Cardiac fibroblast (primary cell): ENCODE data around the gene FAM124B.

ENCODE experiments used
- DNase-seq, 2 donors: peaks; one replicate each; pipeline versions ENCODE4 v3.0.0 to v3.0.0-alpha.2; 2010; ENCODE audit warnings: low read depth in 2 of 2
- H3K4me3 ChIP-seq, 2 donors: replicated peaks in 1 of 2; 1 replicate in 1 of 2; 2 replicates in 1 of 2; pipeline ENCODE4 v1.5.1; 2011; ENCODE audit warnings: low read depth in 2 of 2, low read length in 2 of 2, mild to moderate bottlenecking in 2 of 2, moderate library complexity in 1 of 2
- CTCF ChIP-seq: IDR thresholded peaks from one replicate; pipeline ENCODE4 v1.5.1; 2011; ENCODE audit warnings: low read depth, mild to moderate bottlenecking, low read length, inconsistent platforms

The FAM124B gene

GRCh38 chr2:224345492-224345891 lies 56.4 kb downstream of the FAM124B start:
- no peak overlapping the region for H3K4me3 ChIP-seq
- no peak for DNase-seq
- TF ChIP-seq CTCF: no peak

- H3K4me3 ChIP-seq: no peak overlapping the region
- no peak for TF ChIP-seq CTCF
- DNase-seq: no peak
These were observed 58.7 kb downstream of the FAM124B start for GRCh38 chr2:224343226-224343625.

- DNase-seq: no peak
- no peak overlapping the region for H3K4me3 ChIP-seq
- no peak for TF ChIP-seq CTCF
These were observed 65.9 kb downstream of the FAM124B start for GRCh38 chr2:224335991-224336390.

- no peak for TF ChIP-seq CTCF
- no peak overlapping the region for H3K4me3 ChIP-seq
- no peak for DNase-seq
These were observed 67.2 kb downstream of the FAM124B start for GRCh38 chr2:224334726-224335125.

GRCh38 chr2:224333726-224334482 lies 68.0 kb downstream of the FAM124B start:
- DNase-seq: no peak
- no peak overlapping the region for H3K4me3 ChIP-seq
- TF ChIP-seq CTCF: no peak

- no peak for TF ChIP-seq CTCF
- H3K4me3 ChIP-seq: no peak overlapping the region
- DNase-seq: no peak
These were observed 70.2 kb downstream of the FAM124B start for GRCh38 chr2:224331698-224332097.

- no peak for DNase-seq
- no peak for TF ChIP-seq CTCF
- H3K4me3 ChIP-seq: no peak overlapping the region
These were observed 73.1 kb downstream of the FAM124B start for GRCh38 chr2:224328798-224329197.
